Mammary epithelial cell (primary cell): ENCODE measurements around the gene GAL3ST2.

Experiments used
- EZH2 ChIP-seq: IDR thresholded peaks from 2 replicates; pipeline ENCODE4 v1.6.1; 2012; ENCODE audit warnings: low read length, inconsistent platforms, borderline replicate concordance
- TF ChIP-seq, protein P1 (sequence below), 2 donors: IDR thresholded peaks in 1 of 2; conservative IDR thresholded peaks in 1 of 2; 2 replicates each; pipeline ENCODE4 v1.5.1; 2011 to 2012; ENCODE audit warnings: inconsistent platforms in 2 of 2, low read length in 2 of 2, mild to moderate bottlenecking in 2 of 2, control low read depth in 1 of 2, low read depth in 1 of 2; ENCODE audit not compliant: insufficient read depth in 1 of 2; ENCODE audit errors: extremely low read depth in 1 of 2

DNA sequence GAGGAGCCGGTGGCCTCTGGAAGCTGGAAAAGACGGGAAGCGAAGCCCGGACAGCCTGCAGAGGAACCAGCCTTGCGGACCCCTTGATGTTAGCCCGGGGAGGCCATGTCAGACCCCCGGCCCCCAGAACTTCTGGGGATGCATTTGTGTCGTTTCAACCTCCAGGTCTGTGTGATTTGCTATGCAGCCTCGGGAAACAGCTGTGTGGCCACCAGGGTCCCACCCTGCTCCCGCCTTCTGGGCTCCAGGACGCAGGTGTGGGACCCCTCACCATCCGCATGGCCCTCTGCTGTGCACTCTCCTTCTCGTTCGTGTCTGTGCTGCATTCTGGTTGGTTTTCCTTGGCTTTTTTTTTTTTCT is 45.6 kb downstream of the GAL3ST2 start:
- TF ChIP-seq, protein P1, sequence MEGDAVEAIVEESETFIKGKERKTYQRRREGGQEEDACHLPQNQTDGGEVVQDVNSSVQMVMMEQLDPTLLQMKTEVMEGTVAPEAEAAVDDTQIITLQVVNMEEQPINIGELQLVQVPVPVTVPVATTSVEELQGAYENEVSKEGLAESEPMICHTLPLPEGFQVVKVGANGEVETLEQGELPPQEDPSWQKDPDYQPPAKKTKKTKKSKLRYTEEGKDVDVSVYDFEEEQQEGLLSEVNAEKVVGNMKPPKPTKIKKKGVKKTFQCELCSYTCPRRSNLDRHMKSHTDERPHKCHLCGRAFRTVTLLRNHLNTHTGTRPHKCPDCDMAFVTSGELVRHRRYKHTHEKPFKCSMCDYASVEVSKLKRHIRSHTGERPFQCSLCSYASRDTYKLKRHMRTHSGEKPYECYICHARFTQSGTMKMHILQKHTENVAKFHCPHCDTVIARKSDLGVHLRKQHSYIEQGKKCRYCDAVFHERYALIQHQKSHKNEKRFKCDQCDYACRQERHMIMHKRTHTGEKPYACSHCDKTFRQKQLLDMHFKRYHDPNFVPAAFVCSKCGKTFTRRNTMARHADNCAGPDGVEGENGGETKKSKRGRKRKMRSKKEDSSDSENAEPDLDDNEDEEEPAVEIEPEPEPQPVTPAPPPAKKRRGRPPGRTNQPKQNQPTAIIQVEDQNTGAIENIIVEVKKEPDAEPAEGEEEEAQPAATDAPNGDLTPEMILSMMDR (conservative IDR thresholded peaks at IDR 0.05 in 1 of 2, IDR thresholded peaks at IDR 0.05 in 1 of 2; ENCODE audit: extremely low read depth in 1 of 2, insufficient read depth in 1 of 2, low read depth in 1 of 2, low read length in 2 of 2), result no peak
- no peak for TF ChIP-seq EZH2
